Measurements from ENCODE around the gene RAD9A.
"Not testable (repeated sequence)": the region's sequence is repeated elsewhere in the genome, so short reads cannot be mapped to it uniquely, and the experiment has no call there.

The RAD9A gene

DNA sequence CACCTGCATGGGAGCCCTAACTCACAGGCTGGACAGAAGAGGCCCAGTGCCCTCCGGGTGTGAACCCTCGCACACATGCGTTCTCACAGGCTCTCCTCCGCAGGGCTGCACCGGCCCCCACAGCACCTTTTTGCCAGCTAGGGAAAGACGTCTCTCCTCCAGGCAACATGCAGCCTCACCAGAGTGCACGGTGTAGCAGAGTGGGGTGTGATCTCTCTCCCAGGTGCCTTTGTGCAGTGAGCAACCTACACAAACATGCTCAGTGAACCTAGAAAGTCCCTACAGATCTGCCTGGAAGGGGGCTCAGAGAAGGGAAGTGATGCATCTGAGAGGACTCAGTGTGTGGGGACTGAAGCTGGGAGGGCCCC, 20.0 kb downstream of the RAD9A start:
- no peak for DNase-seq

DNA sequence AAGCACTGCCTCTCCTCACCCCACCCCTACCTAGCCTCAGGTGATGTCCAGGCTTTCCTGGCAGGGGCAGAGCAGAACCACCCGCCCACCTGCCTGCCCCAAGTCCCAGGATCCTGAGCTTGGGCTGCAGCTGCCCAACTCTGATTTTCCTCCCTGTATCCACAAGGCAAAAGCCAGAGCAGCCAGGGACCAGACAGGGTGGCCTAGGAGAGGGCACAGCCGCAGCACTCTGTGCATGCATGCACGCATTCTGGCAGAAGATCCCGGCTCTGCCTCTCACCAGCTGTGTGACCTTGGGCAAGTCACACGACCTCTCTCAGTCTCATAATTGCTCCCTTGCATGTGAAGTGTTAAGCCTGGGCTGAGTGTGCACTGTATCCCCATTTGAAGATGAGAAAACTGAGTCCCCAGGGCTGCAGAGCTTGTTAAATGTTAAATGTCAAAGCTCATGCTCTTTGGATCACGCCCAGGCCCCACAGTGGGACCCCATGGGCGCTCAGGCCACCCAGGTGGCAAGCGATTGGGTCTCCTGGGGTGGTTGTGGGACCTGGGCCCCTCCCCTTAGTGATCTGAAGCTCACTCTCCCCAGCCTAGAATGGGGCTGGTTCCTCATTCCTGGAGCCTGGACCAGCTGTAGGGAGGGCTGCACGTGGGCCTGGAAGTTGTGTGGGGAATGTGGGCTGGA, 20.9 kb downstream of the RAD9A start:
- DNase-seq = no peak

DNA sequence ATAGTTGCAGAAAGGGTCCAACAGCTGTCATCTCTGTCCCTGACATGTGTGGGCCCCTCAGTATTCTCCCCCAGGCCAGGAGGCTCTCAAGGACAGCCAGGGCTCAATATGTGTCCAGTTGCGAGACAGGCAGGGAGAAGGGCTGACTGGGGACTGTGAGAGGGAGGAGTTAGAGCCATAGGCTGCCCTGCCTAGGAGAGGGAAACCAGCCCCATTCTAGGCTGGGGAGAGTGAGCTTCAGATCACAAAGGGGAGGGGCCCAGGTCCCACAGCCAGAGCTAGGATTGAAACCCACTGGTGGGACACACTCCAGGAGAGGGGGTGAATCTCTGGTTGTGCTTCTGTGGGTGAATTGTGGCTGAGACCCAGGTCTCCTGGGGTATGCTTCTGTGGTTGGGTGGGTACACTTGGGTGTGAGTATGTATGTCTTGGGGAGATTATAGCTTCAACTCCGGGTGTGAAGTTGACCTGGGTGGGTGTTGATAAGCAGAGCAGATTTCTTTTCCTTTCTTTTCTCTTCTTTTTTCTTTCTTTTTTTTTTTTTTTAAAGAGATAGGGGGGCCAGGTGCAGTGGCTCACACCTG, 21.6 kb downstream of the RAD9A start:
- no peak for DNase-seq

DNA sequence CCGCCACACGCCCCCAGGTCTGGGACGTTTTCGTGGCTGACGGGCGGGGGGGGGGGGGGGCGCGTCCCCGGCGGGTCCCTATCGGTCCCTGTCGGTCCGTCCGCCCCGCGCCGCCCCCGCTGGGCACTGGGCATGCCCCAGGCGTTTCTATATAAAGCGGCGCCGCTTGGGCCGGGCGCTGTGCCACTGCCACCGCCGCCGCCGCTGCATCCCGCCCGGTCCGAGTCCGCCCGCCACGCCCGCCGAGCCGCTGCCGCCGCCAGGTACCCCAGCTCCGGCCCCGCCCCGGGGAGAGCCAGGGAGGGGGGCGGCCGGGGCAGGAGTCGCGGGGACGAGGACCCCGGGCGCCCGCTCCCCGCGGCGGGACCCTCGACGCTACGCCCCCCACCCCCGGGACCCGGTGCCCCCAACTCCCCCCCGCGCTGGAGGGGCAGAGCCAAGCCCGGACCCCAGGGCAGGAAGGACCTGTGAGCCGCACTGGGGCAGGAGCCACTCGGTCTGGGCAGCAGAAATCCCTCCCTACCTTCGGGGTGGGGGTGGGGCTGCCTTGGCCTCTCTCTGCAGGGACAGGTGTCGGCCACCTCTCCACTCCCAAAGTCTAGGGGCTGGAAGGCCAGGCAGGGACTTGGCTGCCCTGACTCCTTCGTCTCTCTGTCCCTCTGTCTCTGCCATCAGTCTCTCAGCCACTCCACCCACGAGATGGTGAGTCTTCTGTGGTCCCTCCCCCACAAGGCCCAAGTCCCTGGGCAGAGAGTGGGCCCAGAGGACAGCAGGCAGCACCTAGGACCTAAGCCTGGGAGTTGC, 23.9 kb downstream of the RAD9A start, which contains the start of gene CARNS1:
Gene CARNS1 (plus strand): TSS at position 178 of the 804 bp plus-strand sequence. CDS start 522 bp downstream, at position 700.
- DNase-seq = no peak

DNA sequence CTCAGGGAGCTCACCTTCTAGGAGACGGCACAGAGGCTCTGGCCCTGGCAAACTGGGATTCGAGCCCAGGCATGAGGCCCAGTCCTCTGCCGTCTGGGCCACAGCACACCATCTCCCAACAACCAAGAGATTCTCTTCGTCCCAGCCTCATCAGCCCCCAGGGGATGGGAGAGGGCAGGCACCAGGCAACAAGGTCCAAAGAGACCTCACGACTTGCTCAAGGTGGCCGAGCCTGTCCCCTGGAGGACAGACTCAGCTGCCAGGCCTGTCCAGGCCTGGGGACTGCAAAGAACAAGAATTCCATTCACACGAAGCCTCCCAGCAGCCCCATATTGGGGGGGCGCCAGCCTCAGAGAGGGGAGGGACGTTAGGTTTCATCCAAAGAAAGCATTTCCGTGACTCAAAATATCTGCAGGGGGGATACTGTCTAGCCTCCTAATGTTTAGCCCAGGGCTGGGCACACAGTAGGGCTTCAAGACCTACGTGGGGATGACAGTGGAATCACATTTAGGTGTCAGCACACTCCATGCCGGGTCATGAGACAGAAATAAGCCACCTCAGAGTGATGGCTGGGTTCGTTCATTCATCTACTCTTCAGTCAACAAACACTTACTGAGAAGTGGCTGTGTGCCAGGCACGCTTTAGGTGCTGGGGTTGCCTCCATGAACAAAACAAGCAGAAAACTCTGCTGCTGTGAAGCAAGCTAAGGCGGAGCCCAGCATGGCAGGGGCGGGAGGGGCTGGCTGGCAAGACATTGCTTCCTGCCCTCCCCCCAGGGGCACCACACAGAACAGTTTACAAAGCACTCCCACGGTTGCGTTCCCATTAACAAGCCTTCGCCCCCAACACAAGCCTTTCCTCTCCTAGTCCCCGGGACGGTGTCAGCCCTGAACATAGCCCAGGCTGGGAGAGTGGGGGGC, 24.9 kb downstream of the RAD9A start:
- no peak for DNase-seq

DNA sequence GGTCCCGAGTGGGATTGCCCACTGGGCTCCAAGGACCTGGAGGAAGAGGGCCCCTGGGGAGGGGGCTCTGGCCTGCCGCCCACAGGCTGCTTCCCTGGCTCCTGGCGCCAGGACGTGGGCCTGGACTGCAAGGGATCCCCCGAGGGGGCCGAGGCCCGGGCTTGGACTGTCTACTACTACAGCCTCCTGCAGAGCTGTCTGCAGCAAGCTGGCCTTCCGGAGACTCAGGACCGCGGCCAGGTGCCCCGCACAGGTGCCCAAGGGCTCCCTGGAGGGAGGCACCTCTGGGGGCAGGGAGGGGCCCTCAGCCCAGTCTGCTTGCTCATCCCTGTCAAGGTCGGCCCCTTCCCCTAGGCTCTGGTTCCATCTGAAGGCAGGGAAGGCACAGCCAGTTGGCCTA, 25.6 kb downstream of the RAD9A start:
- DNase-seq = no peak

DNA sequence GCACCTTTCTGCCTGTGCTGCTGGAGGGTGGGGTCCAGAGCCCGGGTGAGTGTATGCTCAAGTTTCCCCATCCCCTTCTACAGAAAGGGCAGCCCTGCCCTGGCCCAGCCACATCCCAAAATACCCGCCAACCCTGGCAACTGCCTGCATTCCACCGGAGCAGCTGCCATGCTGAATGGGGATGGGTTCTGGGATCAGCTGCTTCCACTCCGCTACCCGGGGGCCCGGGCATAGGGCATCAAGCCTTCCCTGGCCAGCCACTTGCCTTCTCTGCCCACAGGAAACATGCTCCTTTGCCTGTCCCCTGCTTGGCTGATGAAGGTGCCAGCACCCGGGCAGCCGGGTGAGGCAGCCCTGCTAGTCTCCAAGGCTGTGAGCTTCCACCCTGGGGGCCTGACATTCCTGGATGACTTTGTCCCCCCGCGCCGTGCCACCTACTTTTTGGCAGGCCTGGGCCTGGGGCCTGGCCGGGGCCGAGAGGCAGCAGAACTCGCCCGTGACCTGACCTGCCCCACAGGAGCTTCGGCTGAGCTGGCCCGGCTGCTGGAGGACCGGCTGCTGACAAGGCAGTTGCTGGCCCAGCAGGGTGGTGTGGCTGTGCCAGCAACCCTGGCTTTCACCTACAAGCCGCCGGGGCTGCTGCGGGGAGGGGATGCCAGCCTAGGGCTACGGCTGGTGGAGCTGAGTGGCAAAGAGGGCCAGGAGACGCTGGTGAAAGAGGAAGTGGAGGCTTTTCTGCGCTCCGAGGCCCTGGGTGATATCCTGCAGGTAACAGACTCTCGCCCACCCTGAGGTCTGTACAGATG, 26.9 kb downstream of the RAD9A start:
- no peak for DNase-seq

DNA sequence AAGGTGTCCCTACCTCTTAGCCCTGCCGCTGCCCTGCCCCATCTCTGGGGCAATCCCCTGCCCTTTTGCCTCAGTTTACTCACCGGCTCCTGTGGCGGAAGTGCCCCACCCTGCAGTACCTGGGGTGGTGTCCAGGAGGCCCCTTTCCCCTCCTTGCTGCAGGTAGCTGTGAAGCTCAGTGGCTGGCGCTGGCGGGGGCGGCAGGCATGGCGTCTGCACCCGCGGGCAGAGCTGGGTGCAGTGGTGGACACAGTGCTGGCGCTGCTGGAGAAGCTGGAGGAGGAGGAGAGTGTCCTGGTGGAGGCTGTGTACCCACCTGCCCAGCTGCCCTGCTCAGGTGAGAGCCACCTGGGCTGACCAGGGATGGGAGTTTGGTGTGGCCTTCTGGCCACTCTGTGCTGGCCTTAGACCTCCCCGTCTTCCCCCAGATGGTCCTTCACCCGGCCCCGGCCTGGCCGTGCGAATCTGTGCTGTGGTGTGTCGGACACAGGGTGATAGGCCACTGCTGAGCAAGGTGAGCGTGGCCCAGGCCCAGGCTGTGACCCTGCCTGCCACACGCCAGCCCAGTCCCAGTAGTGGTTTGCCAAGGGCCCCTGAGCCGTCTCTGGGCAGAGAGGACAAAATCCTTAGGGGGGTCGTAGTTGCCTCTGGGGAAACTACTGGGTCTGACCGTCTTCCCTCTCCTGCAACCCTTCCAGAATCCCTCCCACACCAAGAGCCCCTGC, 27.7 kb downstream of the RAD9A start:
- no peak for DNase-seq

DNA sequence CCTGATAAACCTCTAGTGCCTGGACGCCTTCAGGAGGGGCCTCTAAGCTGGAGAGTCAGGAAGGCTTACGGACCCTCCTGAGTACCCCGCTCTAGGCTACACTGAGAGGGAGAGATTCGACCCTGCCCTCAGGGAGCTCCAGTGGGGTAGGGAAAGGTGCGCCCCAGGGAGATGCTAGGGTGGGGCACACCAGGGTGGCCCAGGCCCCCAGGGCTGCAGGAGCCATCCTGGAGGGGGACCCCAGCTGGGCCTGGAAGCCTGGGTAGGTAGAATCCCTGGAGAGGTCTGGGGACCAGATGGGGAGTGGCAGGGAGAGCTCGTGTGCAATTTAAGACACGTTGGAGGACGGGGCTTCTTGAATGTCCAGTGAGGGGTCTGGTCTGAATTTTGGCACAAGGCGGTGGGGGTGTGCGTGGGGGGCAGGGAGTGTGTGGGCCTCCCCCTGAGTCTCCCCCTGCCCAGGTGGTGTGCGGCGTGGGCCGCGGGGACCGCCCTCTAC, 28.4 kb downstream of the RAD9A start:
- no peak for DNase-seq

DNA sequence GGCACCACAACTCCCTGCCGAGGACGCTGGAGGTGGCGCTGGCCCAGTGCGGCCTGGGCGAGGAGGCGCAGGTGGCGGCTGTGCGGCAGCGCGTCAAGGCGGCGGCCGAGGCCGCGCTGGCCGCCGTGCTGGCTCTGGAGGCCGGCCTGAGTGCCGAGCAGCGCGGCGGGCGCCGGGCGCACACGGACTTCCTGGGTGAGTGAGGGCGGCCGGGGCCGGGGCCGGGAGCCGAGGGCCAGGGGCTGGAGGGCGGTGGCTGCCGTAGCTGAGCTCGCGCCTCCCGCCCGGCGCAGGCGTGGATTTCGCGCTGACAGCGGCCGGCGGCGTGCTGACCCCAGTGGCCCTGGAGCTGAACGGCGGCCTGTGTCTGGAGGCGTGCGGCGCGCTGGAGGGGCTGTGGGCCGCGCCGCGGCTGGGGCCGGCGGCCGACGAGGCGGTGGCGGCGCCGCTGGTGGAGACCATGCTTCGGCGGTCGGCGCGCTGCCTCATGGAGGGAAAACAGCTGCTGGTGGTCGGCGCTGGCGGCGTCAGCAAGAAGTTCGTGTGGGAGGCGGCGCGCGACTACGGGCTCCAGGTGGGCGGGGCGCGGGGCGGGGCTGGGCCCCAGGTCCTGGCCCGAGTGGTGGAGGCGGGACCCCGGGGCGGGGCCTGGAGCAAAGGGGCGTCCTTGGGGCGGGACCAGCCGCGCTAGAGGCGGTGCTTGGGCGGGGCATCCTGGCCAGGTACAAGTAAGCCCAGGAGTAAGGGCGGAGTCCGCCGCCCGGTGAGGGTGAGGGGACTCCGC, 29.1 kb downstream of the RAD9A start:
- no peak for DNase-seq

DNA sequence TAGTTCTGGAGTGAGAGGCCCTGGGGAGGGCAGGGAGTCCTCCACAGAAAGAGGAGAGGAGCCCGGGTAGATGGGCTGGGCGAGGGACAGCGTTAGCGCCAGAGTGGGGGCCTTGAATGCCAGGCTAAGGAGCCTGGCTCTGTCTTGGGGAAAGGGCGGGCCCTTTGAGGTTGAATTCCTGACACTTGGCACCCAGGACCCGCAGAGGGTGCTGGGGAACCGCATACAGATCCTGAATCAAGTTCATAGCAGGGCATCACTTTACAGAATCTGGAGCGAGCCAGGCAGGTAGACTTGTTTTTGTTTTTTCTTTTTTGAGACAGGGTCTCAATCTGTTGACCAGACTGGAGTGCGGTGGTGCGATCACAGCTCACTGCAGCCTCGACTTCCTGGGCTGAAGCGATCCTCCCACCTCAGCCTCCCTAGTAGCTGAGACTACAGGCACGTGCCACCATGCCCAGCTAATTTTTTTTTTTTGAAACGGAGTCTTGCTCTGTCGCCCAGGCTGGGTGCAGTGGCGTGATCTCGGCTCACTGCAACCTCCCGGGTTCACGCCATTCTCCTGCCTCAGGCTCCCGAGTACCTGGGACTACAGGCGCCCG, 29.7 kb downstream of the RAD9A start:
- no peak for DNase-seq

DNA sequence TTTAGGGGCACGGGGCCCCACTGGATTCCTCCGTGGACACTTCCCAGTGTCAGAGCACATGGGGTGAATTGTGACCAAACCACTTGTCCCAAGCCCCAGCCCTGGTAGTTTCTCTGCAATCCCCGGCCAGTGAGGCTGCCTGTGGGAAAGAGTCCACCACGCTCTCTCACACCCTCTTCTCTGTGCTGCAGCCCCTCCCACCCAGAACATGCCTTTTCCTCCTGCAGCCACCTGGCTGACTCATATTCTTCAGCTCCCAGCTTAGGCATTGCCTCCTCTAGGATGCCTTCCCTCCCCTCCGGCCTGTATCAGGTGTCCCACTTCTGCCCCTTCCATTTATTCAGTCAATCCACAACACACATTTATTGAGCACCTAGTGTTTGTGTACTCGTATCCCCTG, 31.1 kb downstream of the RAD9A start:
- no peak for DNase-seq

DNA sequence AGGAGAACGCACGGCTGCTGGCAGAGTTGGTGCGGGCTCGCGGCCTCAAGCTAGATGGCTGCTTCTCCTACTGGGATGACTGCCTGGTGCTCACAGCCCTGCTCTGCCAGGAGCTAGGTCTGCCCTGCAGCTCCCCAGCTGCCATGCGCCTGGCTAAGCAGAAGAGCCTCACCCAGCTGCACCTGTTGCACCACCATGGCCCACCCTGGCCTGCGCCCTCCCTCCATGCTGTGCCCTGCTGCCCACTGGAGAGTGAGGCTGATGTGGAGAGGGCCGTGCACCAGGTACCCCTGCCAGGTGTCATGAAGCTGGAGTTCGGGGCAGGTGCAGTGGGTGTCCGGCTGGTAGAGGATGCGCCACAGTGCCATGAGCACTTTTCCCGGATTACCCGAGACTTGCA, 31.7 kb downstream of the RAD9A start:
- DNase-seq = no peak

DNA sequence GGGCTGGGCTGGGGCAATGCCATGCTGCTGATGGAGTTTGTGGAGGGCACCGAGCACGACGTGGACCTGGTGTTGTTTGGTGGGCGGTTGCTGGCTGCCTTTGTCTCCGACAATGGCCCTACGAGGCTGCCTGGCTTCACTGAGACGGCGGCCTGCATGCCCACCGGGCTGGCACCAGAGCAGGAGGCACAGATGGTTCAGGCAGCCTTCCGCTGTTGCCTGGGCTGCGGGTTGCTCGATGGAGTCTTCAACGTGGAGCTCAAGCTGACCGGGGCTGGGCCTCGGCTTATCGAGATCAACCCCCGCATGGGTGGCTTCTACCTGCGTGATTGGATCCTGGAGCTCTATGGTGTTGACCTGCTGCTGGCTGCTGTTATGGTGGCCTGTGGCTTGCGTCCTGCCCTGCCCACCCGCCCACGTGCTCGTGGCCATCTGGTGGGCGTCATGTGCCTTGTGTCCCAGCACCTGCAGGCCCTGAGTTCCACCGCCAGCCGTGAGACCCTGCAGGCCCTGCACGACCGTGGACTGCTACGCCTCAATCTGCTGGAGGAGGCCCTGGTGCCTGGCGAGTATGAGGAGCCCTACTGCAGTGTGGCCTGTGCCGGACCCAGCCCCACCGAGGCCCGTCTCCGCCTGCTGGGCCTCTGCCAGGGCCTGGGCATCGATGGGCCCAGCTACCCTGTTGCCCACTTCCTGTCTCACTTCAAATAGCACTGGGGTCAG, 32.3 kb downstream of the RAD9A start:
- DNase-seq = no peak

DNA sequence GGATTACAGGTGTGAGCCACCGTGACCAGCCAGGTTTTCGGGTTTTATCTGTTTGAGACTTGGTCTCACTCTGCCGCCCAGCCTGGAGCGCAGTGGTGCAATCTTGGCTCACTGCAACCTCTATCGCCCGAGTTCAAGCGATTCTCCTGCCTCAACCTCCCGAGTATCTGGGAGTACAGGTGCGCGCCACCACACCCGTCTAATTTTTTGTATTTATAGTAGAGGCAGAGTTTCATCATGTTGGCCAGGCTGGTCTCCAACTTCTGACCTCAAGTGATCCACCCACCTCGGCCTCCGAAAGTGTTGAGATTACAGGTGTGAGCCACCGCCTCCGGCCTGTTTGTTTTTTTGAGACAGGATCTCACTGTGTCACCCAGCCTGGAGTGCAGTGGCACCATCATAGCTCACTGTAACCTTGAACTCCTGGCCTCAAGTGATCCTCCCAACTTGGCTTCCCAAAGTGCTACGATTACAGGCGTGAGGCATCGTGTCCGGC, 35.6 kb downstream of the RAD9A start:
- not testable (repeated sequence) for DNase-seq

DNA sequence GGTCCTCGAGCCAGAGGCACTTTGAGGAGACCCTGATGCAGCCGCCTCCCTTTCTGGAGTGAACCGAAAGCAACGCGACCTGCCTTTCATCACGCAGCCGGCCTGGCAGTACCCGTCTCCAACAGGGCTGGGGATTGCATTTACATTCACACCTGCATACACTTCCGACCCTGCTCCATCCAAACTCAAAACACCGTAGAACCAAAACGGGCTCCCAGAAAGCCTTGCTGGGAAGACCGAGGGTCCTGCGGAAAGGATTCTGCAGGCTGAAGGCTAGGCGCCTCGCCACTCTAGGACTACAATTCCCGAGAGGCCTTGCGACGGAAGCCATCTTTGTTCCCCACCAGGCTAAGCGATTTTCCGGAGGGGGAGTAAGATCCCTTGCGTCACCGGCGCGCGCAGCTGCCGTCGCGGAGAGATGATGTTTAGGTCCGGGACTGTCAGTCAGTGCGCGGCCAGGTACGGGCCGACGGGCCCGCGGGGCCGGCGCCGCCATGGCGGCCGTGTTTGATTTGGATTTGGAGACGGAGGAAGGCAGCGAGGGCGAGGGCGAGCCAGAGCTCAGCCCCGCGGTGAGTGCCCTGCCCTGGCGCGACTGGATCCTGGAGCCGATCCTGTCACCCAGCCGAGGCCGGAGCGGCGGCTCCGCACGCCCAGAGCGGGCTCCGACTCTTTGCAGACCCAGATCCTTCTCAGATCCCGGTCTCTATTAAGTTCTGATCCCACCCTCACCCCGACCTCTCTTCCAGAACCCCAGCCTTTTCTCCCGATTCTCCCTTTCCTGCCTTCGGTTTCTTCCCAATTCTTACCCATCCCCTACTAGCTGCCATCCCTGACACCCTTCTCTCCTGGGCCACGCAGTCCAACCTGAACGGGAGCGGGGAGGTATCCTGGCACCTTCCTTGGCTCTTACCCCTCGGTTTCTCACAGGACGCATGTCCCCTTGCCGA, 36.5 kb downstream of the RAD9A start, which contains the start of gene RPS6KB2:
Gene RPS6KB2 (plus strand): TSS at position 443 of the 950 bp plus-strand sequence. CDS start 52 bp downstream, at position 495.
- DNase-seq = peak; percentile 53

DNA sequence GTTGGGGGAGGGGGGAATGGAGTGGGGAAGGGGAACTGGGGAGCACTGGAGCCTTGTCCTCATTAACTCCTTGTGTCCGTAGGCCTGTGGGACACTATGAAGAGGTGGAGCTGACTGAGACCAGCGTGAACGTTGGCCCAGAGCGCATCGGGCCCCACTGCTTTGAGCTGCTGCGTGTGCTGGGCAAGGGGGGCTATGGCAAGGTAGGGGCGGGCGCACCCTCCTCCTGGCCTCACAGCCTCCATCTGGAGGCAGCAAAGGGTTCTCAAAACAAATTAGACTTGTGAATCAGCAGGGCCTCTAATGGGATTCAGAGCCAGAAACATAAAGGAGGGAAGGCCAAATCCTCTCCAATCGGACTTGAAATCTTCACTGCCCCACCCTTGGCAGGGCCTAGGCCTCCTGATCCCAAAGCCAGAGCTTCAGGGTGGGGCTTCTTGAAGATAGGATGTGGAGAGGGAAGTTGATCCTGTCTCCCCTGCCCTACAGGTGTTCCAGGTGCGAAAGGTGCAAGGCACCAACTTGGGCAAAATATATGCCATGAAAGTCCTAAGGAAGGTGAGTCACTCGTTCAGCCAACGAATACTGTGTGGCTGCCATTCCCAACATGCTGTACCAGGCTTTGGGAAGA, 37.4 kb downstream of the RAD9A start:
- DNase-seq = no peak
